GM18526 (cell line): ENCODE measurements around the gene PTPN22.

Source experiments
- POLR2A ChIP-seq: IDR thresholded peaks from 3 replicates; pipeline ENCODE4 v1.6.1; 2011; ENCODE audit not compliant: insufficient read length; ENCODE audit errors: extremely low read depth

PTPN22 gene

DNA sequence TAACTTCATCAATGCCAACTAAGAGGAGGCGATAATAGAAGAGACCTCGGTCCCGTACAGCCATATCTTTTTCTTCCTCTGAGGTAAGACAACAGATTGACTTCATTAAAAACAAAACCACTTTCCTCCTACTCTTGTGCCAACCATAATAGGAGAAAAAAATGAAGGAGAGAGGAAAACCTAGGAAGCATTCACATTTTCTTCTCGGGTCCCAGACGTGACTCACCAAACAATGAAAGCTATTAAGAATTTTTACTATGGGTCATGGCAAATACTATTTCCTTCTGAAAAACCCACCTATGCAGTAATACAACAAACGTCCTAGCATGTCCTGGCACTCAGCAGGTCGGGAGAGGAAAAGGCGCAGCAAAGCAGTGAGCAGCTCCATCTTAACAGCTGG, 24.4 kb upstream of the PTPN22 start:
- no peak for TF ChIP-seq POLR2A

DNA sequence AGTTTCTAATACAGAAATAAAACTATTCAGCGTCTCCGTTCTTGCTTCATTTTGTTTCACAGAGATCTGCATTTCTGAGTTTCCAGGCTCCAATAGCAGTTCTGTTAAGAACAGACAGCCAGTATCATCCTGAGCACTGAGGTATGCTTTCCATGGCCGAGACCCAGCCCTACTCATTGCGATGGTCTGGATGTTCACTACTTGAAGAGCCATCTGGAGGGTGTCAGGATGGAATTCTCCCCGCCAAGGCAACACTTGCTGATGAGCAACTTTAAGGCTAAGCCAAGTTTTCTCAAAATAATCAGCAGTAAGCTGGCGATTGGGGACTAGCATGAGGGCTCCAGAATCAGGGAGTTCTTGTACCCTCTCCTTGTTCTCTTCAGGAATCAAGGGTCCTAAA, 23.6 kb upstream of the PTPN22 start:
- TF ChIP-seq POLR2A: no peak

DNA sequence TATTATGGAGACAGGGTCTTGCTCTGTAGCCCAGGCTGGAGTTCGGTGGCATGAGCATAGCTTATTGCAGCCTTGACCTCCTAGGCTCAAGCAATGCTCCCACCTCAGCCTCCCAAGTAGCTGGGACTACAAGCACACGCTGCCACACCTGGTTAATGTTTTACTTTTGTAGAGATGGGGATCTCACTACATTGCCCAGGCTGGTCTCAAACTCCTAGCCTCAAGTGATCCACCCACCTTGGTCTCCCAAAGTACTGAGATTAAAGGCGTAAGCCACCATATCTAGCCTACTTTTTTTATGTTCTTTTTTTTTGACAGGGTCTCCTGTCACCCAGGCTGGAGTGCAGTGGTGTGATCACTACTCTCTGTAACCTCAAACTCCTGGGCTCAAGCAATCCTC, 21.8 kb upstream of the PTPN22 start:
- no peak for TF ChIP-seq POLR2A

DNA sequence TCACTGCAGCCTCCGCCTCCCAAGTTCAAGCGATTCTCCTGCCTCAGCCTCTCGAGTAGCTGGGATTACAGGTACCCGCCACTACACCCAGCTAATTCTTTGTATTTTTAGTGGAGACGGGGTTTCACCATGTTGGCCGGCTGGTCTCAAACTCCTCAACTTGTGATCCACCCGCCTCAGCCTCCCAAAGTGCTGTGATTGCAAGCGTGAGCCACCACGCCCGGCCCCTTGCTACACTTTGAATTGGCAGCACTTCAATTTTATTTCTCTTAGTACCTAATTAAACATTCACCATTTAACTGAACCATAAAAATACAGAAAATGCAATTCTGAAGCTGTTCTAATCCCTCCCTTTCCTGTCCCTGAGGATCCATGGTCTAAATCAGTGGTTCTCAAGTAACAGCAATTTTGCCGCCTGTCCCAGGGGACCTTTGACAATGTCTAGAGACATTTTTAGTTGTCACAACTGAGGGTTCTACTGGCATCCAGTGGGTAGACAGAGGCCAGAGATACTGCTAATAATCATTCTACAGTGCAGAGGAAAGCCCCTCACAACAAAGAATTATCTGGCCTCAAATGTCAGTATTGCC, 20.2 kb upstream of the PTPN22 start:
- no peak for TF ChIP-seq POLR2A

DNA sequence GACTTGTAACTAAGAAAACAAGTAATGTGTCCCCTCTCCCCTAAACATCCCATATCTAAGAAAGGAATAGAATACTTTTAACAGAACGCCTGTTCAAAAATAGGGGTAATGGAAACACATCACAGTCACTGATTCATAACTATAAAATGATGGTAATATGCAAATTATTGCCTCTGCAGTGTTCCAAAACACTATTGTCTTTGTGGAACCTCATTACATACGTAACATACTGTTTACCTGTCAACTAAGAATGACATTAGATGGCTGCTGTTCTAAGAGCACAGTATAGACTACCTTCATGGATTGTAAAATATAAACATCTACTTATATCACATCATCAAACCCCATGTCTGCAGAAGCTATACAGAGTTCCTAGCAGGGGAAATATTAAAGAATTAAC, 19.3 kb upstream of the PTPN22 start:
- no peak for TF ChIP-seq POLR2A

DNA sequence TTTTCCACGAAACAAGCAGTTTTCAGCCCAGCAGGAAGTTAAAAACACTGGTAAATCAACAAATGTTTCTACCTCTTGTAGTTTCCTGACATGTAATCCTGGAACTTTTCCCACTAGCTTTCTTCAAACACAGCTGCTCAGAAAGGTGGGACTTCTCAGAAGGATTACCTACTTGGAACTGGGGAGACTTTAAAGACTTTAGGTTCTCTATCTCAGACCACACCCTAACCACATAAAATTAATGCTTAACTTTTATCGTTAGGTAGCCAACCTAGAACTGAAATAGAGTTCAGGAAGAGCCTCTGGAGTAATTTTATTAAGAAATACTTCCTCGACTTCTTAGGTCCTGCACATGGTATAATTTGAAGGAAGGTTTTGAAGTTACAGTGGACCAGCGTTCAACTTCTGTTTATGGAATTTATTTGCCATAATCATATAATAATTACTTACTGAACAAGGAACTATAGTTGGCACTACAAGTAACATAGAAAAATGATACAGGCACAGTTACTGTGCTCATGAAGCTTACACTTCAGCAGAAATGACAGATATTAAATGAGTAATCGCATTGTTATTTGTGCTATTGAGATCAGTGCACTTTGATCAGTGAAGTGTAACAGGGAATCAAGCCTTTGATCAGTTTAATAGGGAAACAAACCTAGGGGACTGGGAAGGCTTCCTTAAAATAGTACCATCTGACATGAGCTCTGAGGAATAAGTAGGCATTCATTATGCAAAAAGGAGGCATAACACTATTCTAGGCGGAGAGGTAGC, 16.1 kb upstream of the PTPN22 start, which contains the start of gene BCL2L15:
Gene BCL2L15, minus strand, starts transcription at position 180 of the 774 bp plus-strand sequence. CDS start 206 bp downstream, outside the sequence.
- TF ChIP-seq POLR2A: no peak

DNA sequence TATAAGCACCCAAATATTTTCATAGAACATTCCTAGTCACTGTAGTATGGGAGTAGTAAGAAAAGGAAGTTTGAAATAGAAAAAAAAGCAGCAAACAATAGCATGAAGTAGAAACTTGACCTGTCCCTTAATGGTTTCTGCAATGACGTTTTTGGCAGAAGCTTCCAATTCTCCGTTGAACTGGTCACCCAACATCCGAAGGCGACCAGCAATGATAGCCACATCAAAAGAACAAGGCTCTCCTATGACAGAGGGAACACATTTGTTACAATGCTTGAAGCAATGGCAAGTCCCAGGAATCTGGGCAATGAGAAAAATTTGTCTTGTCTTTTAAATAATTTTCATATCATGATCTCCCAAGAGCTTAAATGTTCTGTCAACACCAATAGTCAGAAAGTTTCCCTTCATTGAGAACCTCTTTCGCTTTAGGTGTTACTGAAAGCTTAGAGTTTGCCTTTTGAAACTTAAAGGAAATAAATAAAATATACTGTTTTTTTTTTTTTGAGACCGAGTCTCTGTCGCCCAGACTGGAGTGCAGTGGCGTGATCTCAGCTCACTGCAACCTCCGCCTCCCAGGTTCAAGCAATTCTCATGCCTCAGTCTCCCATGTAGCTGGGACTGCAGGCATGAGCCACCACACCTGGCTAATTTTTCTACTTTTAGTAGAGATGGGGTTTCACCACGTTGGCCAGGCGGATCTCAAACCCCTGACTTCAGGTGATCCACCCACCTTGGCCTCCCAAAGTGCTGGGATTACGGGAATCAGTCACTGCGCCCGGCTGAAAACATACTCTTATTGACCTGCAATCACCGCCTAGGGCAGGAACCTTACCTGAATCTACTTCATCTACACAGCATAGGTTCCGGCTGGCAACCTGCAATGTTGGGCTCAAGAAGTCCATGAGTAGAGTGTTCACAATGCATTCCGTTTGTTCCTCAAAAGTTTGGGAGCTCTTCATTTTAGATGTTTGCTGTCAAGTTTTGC, 15.2 kb upstream of the PTPN22 start:
- no peak for TF ChIP-seq POLR2A

DNA sequence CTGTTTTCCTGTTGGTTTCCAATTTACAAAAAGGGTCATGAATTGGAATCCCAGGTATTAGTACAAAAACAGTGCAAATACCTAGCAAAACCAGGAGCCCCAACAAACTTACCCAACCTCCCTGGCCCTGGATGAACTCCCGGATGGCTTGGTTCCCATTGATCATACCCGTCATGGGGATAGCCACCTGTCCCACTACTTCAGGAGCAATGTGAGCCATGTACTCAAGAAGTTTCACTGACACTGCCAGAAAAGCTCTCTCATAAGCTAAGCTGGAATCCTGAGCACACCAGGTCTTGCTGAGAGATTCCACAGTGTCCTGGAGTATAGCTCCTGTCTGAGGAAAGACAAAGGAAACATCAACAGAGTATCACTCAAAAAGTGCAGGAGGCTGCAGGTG, 10.1 kb upstream of the PTPN22 start:
- no peak for TF ChIP-seq POLR2A

DNA sequence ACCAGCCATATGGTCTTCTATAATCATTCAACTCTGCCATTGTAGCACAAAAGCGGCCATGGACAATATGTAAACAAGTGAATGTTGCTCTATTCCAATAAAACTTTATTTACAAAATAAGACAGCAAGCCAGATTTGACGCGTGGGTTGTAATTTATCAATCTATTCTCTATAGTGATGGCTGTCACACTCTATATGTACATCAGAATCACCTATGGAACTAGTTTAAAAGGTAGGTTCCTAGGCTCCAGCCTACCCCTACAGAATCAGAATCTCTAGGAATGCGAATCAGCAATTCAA, 8.2 kb upstream of the PTPN22 start:
- TF ChIP-seq POLR2A: no peak

DNA sequence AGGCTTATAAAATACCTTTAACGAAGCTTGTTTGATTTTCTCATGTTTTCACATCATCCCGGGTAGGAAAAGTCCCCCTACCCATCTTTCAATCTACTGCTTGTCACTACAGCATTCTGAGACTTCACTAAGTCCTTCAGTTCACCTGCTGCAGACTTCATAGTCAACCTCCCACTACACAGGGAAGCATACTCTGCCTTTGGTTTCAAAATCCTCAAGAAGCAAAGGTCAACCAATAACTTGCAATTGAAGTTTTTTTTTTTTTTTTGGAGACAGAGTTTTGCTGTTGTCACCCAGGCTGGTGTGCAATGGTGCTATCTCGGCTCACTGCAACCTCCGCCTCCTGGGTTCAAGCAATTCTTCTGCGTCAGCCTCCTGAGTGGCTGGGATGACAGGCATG, 4.7 kb upstream of the PTPN22 start:
- no peak for TF ChIP-seq POLR2A

DNA sequence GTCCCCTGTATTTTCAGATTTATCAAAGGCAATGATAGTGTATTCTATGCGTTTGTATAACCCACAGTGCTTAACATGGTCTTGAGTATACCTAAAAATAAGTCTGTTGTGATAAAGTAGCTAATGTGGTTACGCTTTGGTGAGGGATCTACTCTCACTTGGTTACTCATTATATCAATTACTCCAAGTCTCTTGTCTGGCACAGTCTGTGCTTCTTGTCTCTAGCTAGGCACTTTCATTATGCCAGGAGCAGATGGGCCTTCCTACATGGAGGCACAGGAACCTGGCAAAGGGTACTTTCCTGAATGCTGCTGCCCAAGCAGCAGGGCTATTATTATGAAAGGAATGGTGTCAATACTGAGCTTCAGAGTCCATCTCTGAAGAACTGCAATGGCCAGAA, 4.2 kb upstream of the PTPN22 start:
- TF ChIP-seq POLR2A: no peak

DNA sequence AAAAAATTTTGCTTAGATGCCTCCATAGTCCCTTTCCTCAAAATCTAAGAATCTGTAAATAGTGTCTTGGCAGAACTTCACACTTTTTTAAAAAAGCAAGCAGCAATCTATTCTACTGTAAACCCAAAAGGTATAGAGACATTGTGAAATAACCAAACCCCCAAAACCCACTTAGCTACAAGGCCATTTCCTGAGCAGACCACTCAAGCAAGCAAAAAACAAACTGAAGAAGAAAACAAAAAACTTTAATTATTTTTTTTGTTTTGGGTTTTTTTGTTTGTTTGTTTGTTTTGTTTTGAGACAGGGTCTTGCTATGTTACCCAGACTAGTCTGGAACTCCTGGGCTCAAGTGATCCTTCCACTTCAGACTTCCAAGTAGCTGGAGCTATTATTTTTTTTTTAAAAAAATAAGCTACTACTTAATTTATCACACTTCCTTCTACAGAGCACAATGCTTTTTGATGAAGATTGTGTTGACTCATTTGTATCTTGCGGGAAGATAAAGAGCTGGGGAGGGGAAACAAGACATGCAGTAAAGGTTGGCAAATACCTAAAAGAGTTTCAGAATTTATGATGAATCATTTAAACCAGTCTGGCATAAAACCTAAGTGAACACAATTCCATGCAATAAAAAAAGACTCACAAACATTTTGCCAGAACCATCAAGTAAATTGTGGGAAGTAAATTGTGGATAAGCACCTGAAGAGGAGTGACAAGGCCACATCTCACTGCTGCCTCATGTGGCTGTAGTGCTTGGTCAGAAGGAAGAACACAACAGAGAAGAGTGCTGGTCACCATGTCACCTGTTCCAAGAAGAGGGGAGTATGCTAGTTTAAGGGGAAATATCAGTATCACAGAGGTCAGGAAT, 2.7 kb upstream of the PTPN22 start:
- TF ChIP-seq POLR2A: no peak

DNA sequence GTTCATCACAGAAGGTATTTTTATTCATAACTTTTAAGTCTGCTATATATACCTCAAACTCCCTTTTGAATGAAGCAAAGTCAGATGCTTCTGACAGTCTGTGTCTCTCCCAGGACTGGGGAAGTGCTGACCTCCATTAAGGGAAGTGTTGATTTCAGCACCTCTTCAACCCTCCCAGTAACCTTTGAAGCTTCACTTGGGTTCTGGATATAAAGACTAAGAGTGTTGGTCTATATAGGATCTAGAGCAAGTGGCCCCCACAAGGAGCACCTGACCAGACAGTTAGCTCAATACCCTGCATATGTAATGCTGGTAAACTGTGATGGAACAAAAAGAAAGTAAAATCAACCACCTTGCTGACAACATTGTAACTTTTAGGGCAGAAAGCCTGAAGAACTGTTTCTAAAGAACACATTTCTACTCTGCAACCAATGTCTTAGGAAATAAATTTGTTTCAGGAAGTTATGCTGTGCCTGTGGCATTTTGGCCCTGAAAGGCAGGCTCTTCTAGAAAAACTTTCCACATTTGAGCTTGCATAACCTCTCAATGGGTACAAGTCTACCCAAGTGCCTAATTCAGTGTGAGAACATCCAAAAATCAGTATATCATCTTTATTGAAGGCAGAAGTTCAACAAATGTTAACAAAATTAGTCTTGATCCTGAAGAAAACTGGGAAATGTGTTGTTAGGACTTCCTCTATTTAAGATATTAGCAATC, 865 bp upstream of the PTPN22 start:
- TF ChIP-seq POLR2A: no peak

DNA sequence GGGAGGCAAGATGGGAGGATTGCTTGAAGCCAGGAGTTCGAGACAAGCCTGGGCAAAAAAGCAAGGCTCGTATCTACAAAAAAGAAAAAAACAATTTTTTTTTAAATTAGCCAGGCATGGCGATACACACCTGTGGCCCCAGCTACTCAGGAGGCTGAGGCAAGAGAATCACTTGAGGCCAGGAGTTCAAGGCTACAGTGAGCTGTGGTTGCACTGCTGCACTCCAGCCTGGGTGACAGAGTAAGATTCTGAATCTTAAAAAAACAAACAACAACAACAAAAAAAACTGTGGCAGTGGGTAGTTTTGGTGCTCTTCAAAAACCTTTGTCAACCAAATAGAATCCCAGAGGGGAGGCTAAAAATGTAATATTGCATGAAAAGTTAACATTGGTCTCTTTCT, 734 bp downstream of the PTPN22 start:
- no peak for TF ChIP-seq POLR2A
